ENCODE measurements around the gene CDKN2B. TPM values are rescaled to one million over a fixed set of nuclear protein-coding genes. Genes with fewer than 3 reads are reported as not detected.

CDKN2B gene
- total RNA-seq, 2 donors from 2014 or later, result 1.3 TPM; not detected in 1

- DNase-seq (no peak), ATAC-seq (replicated peaks in 1 of 2) (no peak)
- Mint-ChIP-seq H3K27ac (no peak overlapping the region), H3K4me3 (no peak overlapping the region), H3K27me3 (ENCODE audit: low read depth) (peaks cover 78% of the 10 kb centered on the region), H3K9me3 (no peaks in the 10 kb centered on the region), H3K4me1 (ENCODE audit: low read depth) (peaks cover 24% of the 10 kb centered on the region), H3K36me3 (ENCODE audit: insufficient read depth in 2 of 2) (no peaks in the 10 kb centered on the region)
Measured at GRCh38 chr9:22044583-22044982, 35.5 kb upstream of the CDKN2B start.

- Mint-ChIP-seq H3K4me3 (no peak overlapping the region), H3K27me3 (ENCODE audit: low read depth) (peaks cover 84% of the 10 kb centered on the region), H3K4me1 (ENCODE audit: low read depth) (peaks cover 21% of the 10 kb centered on the region), H3K36me3 (ENCODE audit: insufficient read depth in 2 of 2) (no peaks in the 10 kb centered on the region), H3K9me3 (no peaks in the 10 kb centered on the region), H3K27ac (no peak overlapping the region)
- DNase-seq (no peak), ATAC-seq (replicated peaks in 1 of 2) (no peak)
Measured at GRCh38 chr9:22043928-22044327, 34.8 kb upstream of the CDKN2B start.

- no peak overlapping the region for H3K4me3 Mint-ChIP-seq
Measured at GRCh38 chr9:22041775-22042174, 32.7 kb upstream of the CDKN2B start.

GRCh38 chr9:22041344-22041743 is 32.2 kb upstream of the CDKN2B start:
- no peak overlapping the region for H3K27ac Mint-ChIP-seq
- no peak for DNase-seq

More at GRCh38 chr9:22041775-22042174, 32.7 kb upstream of the CDKN2B start:
- no peak for ATAC-seq (replicated peaks in 1 of 2)
- no peak overlapping the region for H3K27ac Mint-ChIP-seq
- no peak for DNase-seq
- H3K4me1 Mint-ChIP-seq (ENCODE audit: low read depth), result peaks cover 31% of the 10 kb centered on the region
- H3K36me3 Mint-ChIP-seq (ENCODE audit: insufficient read depth in 2 of 2), result no peaks in the 10 kb centered on the region
- H3K27me3 Mint-ChIP-seq (ENCODE audit: low read depth), result peaks cover 70% of the 10 kb centered on the region
- no peaks in the 10 kb centered on the region for H3K9me3 Mint-ChIP-seq

GRCh38 chr9:22040760-22041159 is 31.7 kb upstream of the CDKN2B start:
- Mint-ChIP-seq H3K27ac (no peak overlapping the region), H3K36me3 (ENCODE audit: insufficient read depth in 2 of 2) (no peaks in the 10 kb centered on the region), H3K9me3 (no peaks in the 10 kb centered on the region), H3K4me3 (peak overlapping the region in 1 of 2 donors; percentile 4), H3K27me3 (ENCODE audit: low read depth) (peaks cover 61% of the 10 kb centered on the region), H3K4me1 (ENCODE audit: low read depth) (peaks cover 34% of the 10 kb centered on the region)
- ATAC-seq (replicated peaks in 1 of 2) (peak; percentile 86 to 91), DNase-seq (no peak)

More at GRCh38 chr9:22041344-22041743, 32.2 kb upstream of the CDKN2B start:
- Mint-ChIP-seq H3K4me3 (no peak overlapping the region), H3K4me1 (ENCODE audit: low read depth) (peaks cover 31% of the 10 kb centered on the region), H3K36me3 (ENCODE audit: insufficient read depth in 2 of 2) (no peaks in the 10 kb centered on the region), H3K27me3 (ENCODE audit: low read depth) (peaks cover 66% of the 10 kb centered on the region), H3K9me3 (no peaks in the 10 kb centered on the region)
- no peak for ATAC-seq (replicated peaks in 1 of 2)

- no peaks in the 10 kb centered on the region for H3K9me3 Mint-ChIP-seq
- peaks cover 50% of the 10 kb centered on the region for H3K27me3 Mint-ChIP-seq (ENCODE audit: low read depth)
- H3K27ac Mint-ChIP-seq, result no peak overlapping the region
- DNase-seq (no peak), ATAC-seq (replicated peaks in 1 of 2) (no peak)
- no peak overlapping the region for H3K4me3 Mint-ChIP-seq
- H3K36me3 Mint-ChIP-seq (ENCODE audit: insufficient read depth in 2 of 2), result no peaks in the 10 kb centered on the region
- H3K4me1 Mint-ChIP-seq (ENCODE audit: low read depth), result peaks cover 33% of the 10 kb centered on the region
Measured at GRCh38 chr9:22039258-22039657, 30.2 kb upstream of the CDKN2B start.

GRCh38 chr9:22037954-22038690 is 29.0 kb upstream of the CDKN2B start:
- Mint-ChIP-seq H3K27ac (no peak overlapping the region), H3K36me3 (ENCODE audit: insufficient read depth in 2 of 2) (no peaks in the 10 kb centered on the region), H3K4me3 (no peak overlapping the region), H3K4me1 (ENCODE audit: low read depth) (peaks cover 33% of the 10 kb centered on the region), H3K27me3 (ENCODE audit: low read depth) (peaks cover 47% of the 10 kb centered on the region), H3K9me3 (no peaks in the 10 kb centered on the region)
- DNase-seq, result no peak
- no peak for ATAC-seq (replicated peaks in 1 of 2)

- Mint-ChIP-seq H3K4me1 (ENCODE audit: low read depth) (peaks cover 33% of the 10 kb centered on the region), H3K9me3 (no peaks in the 10 kb centered on the region), H3K36me3 (ENCODE audit: insufficient read depth in 2 of 2) (no peaks in the 10 kb centered on the region), H3K27ac (no peak overlapping the region), H3K4me3 (no peak overlapping the region), H3K27me3 (ENCODE audit: low read depth) (peaks cover 39% of the 10 kb centered on the region)
- no peak for DNase-seq
- no peak for ATAC-seq (replicated peaks in 1 of 2)
Measured at GRCh38 chr9:22036866-22037626, 27.9 kb upstream of the CDKN2B start.

GRCh38 chr9:22035591-22036011 is 26.5 kb upstream of the CDKN2B start:
- Mint-ChIP-seq H3K9me3 (no peaks in the 10 kb centered on the region), H3K4me1 (ENCODE audit: low read depth) (peaks cover 21% of the 10 kb centered on the region), H3K4me3 (no peak overlapping the region), H3K27me3 (ENCODE audit: low read depth) (peaks cover 32% of the 10 kb centered on the region), H3K36me3 (ENCODE audit: insufficient read depth in 2 of 2) (no peaks in the 10 kb centered on the region), H3K27ac (no peak overlapping the region)
- ATAC-seq (replicated peaks in 1 of 2), result peak; percentile 71 to 77
- no peak for DNase-seq

- H3K27ac Mint-ChIP-seq, result no peak overlapping the region
- H3K36me3 Mint-ChIP-seq (ENCODE audit: insufficient read depth in 2 of 2), result no peaks in the 10 kb centered on the region
- no peak for DNase-seq
- peaks cover 33% of the 10 kb centered on the region for H3K27me3 Mint-ChIP-seq (ENCODE audit: low read depth)
- H3K4me3 Mint-ChIP-seq, result no peak overlapping the region
- peaks cover 16% of the 10 kb centered on the region for H3K4me1 Mint-ChIP-seq (ENCODE audit: low read depth)
- H3K9me3 Mint-ChIP-seq, result no peaks in the 10 kb centered on the region
- no peak for ATAC-seq (replicated peaks in 1 of 2)
Measured at GRCh38 chr9:22033012-22033630, 24.0 kb upstream of the CDKN2B start.

GRCh38 chr9:22031655-22032411 is 22.7 kb upstream of the CDKN2B start:
- H3K9me3 Mint-ChIP-seq, result no peaks in the 10 kb centered on the region
- peaks cover 33% of the 10 kb centered on the region for H3K27me3 Mint-ChIP-seq (ENCODE audit: low read depth)
- H3K4me1 Mint-ChIP-seq (ENCODE audit: low read depth), result peaks cover 7% of the 10 kb centered on the region
- DNase-seq (no peak), ATAC-seq (replicated peaks in 1 of 2) (peak; percentile 34 to 43)
- no peak overlapping the region for H3K4me3 Mint-ChIP-seq
- no peaks in the 10 kb centered on the region for H3K36me3 Mint-ChIP-seq (ENCODE audit: insufficient read depth in 2 of 2)
- no peak overlapping the region for H3K27ac Mint-ChIP-seq

GRCh38 chr9:22030101-22030598 is 21.0 kb upstream of the CDKN2B start:
- no peak for ATAC-seq (replicated peaks in 1 of 2)

More at GRCh38 chr9:22030101-22030598, 21.0 kb upstream of the CDKN2B start:
- H3K9me3 Mint-ChIP-seq, result no peaks in the 10 kb centered on the region
- H3K4me1 Mint-ChIP-seq (ENCODE audit: low read depth), result no peaks in the 10 kb centered on the region
- no peak overlapping the region for H3K4me3 Mint-ChIP-seq
- no peak overlapping the region for H3K27ac Mint-ChIP-seq
- no peak for DNase-seq
- no peaks in the 10 kb centered on the region for H3K36me3 Mint-ChIP-seq (ENCODE audit: insufficient read depth in 2 of 2)
- peaks cover 33% of the 10 kb centered on the region for H3K27me3 Mint-ChIP-seq (ENCODE audit: low read depth)

Measured in activated T-cell treated with anti-CD3 and anti-CD28 coated beads, Interleukin-2, amount 50 U/mL, for 72 hours (primary cell).